HepG2 (cell line): ENCODE measurements around the gene KLHL36.

Source experiments
- CTCF ChIP-seq: sonication (generic); formaldehyde crosslinking; IDR thresholded peaks from 2 replicates; pipeline ENCODE4 v1.5.0; 2020; ENCODE audit warnings: mild to moderate bottlenecking, missing genetic modification reagents, moderate library complexity
- GPBP1L1 ChIP-seq: sonication (generic); formaldehyde crosslinking; IDR thresholded peaks from 2 replicates; pipeline ENCODE4 v1.5.0; 2020; ENCODE audit warnings: mild to moderate bottlenecking, missing genetic modification reagents
- NCOR1 ChIP-seq: fragments of 200-600 bp; sonication (generic); IDR thresholded peaks from 2 replicates; pipeline ENCODE4 v1.7.0; 2017; ENCODE audit warnings: antibody characterized with exemption, low read length, borderline replicate concordance
- TAF1 ChIP-seq: sonication (generic); formaldehyde crosslinking; IDR thresholded peaks from 2 replicates; pipeline ENCODE4 v1.4.0; 2020; ENCODE audit warnings: missing genetic modification reagents
- ZIK1 ChIP-seq: sonication (generic); formaldehyde crosslinking; IDR thresholded peaks from 2 replicates; pipeline ENCODE4 v1.5.0; 2020; ENCODE audit warnings: mild to moderate bottlenecking, low read depth, missing genetic modification reagents, borderline replicate concordance

- TF ChIP-seq GPBP1L1 (CRISPR knock-in tag), result no peak
- TF ChIP-seq NCOR1, result no peak
- no peak for TF ChIP-seq CTCF (CRISPR knock-in tag)
- TF ChIP-seq TAF1 (CRISPR knock-in tag), result no peak
- no peak for TF ChIP-seq ZIK1 (CRISPR knock-in tag)
Measured at GRCh38 chr16:84605339-84605848, 42.9 kb upstream of the KLHL36 start.
